Fibroblast of lung (primary cell): ENCODE data around the gene SETBP1. TPM values are rescaled to one million over a fixed set of nuclear protein-coding genes. Genes with fewer than 3 reads are reported as not detected.

ENCODE experiments used
- DNase-seq, 2 donors: peaks; one replicate each; pipeline versions ENCODE4 v3.0.0 to v3.0.0-alpha.2; 2010; ENCODE audit warnings: low read depth in 2 of 2
- H2AFZ ChIP-seq: 2 replicates; pipeline ENCODE4 v1.5.1; 2012; ENCODE audit warnings: low read length, control low read depth, inconsistent platforms
- H3K27ac ChIP-seq: 2 replicates; pipeline ENCODE4 v1.5.1; 2011; ENCODE audit warnings: low read length, control low read depth; ENCODE audit not compliant: insufficient read depth
- H3K27me3 ChIP-seq: 2 replicates; pipeline ENCODE4 v1.5.1; 2011; ENCODE audit warnings: mild to moderate bottlenecking, low read length; ENCODE audit not compliant: control insufficient read depth, insufficient read depth
- H3K36me3 ChIP-seq: 2 replicates; pipeline ENCODE4 v1.5.1; 2011; ENCODE audit warnings: low read length; ENCODE audit not compliant: control insufficient read depth, insufficient read depth
- H3K4me1 ChIP-seq: 2 replicates; pipeline ENCODE4 v1.5.1; 2011; ENCODE audit warnings: low read length; ENCODE audit not compliant: control insufficient read depth, insufficient read depth; ENCODE audit errors: extremely low read depth
- H3K4me2 ChIP-seq: 2 replicates; pipeline ENCODE4 v1.5.1; 2011; ENCODE audit warnings: low read length, control low read depth; ENCODE audit not compliant: insufficient read depth; ENCODE audit errors: extremely low read depth
- H3K4me3 ChIP-seq, 4 experiments: fragments of 200-600 bp in 1 of 4; sonication (generic) in 1 of 4; replicated peaks in 1 of 4; 2 replicates each; pipeline ENCODE4 v1.5.1; 2011 to 2016; ENCODE audit warnings: low read length in 4 of 4, low read depth in 3 of 4, mild to moderate bottlenecking in 3 of 4, control low read depth in 2 of 4, inconsistent platforms in 1 of 4, mixed read lengths in 1 of 4; ENCODE audit not compliant: insufficient read depth in 1 of 4; ENCODE audit errors: control extremely low read depth in 1 of 4
- H3K79me2 ChIP-seq: 2 replicates; pipeline ENCODE4 v1.5.1; 2012; ENCODE audit warnings: mild to moderate bottlenecking, low read length, inconsistent platforms; ENCODE audit not compliant: control insufficient read depth, insufficient read depth
- H3K9ac ChIP-seq: 2 replicates; pipeline ENCODE4 v1.5.1; 2011; ENCODE audit warnings: mild to moderate bottlenecking, low read length, control low read depth; ENCODE audit not compliant: insufficient read depth
- H3K9me3 ChIP-seq: 2 replicates; pipeline ENCODE4 v1.5.1; 2012; ENCODE audit warnings: low read depth, low read length; ENCODE audit not compliant: control insufficient read depth, insufficient read depth
- H4K20me1 ChIP-seq: 2 replicates; pipeline ENCODE4 v1.5.1; 2011; ENCODE audit warnings: low read length; ENCODE audit not compliant: control insufficient read depth, insufficient read depth; ENCODE audit errors: extremely low read depth
- CTCF ChIP-seq, 2 donors: IDR thresholded peaks in 1 of 2; conservative IDR thresholded peaks in 1 of 2; 1 replicate in 1 of 2; 2 replicates in 1 of 2; pipeline ENCODE4 v1.5.1; 2011 to 2012; ENCODE audit warnings: low read length in 2 of 2, control low read depth in 1 of 2, inconsistent platforms in 1 of 2, low read depth in 1 of 2, mild to moderate bottlenecking in 1 of 2
- EZH2 ChIP-seq: IDR thresholded peaks from 2 replicates; pipeline ENCODE4 v1.5.1; 2012; ENCODE audit warnings: low read length, control low read depth, mild to moderate bottlenecking; ENCODE audit errors: missing control alignments
- polyA plus RNA-seq, 2 donors: library from polyadenylated mRNA; depleted of rRNA in 1 of 2; stranded (reverse) in 1 of 2; unstranded in 1 of 2; fragments of >200 nt; gene quantifications; 2 replicates each; pipeline ENCODE4 v1.2.1, GENCODE V29; 2011 to 2012; ENCODE audit warnings: missing spikeins in 1 of 2
- total RNA-seq: library from RNA; depleted of rRNA; stranded (reverse); fragments of >200 nt; gene quantifications from 2 replicates; pipeline ENCODE4 v1.2.1, GENCODE V29; 2014

Gene SETBP1
- total and polyA plus RNA-seq, 2 donors (not counting 1 experiment from before 2014, with no cell fraction given) = 4.5 to 5.4 TPM

GRCh38 chr18:45050712-45051601 is 370.3 kb downstream of the SETBP1 start:
- no peaks in the 10 kb centered on the region for H3K27me3 ChIP-seq
- H3K9me3 ChIP-seq = no peaks in the 10 kb centered on the region
- H3K4me3 ChIP-seq = no peak overlapping the region
- TF ChIP-seq CTCF (conservative IDR thresholded peaks at IDR 0.05 in 1 of 2, IDR thresholded peaks at IDR 0.05 in 1 of 2; ENCODE audit: low read depth in 1 of 2, low read length in 2 of 2) (no peak), EZH2 (no peak)
- H3K4me2 ChIP-seq = peak overlapping the region; percentile 46
- DNase-seq = peak; percentile 93 to 98
- H3K36me3 ChIP-seq = no peaks in the 10 kb centered on the region
- no peak overlapping the region for H3K9ac ChIP-seq
- H2AFZ ChIP-seq = no peak overlapping the region
- H4K20me1 ChIP-seq = no peaks in the 10 kb centered on the region
- no peaks in the 10 kb centered on the region for H3K79me2 ChIP-seq
- H3K27ac ChIP-seq = no peak overlapping the region
- H3K4me1 ChIP-seq = peaks cover 8% of the 10 kb centered on the region

DNA sequence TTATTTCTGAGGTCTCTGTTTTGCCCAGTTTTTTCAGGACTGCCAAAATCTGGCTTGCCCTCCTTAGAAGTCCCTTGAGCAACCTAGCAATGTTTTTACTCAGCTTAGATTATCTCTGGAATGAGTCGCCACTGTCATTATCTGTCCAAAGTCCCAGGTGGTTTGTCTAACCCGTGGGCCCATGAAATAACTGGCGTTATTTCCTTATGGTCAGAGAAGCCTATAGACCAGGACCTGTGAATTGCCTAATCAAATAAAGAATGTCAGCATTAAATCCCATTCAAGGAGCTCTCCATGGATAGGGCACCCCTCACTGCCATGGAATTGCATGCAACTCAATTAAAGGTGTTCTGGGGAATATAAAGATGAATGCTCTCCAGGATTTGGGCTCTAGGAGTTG is 373.9 kb downstream of the SETBP1 start:
- H4K20me1 ChIP-seq = no peaks in the 10 kb centered on the region
- no peak overlapping the region for H2AFZ ChIP-seq
- H3K4me1 ChIP-seq = peaks cover 10% of the 10 kb centered on the region
- H3K27ac ChIP-seq = no peak overlapping the region
- H3K4me2 ChIP-seq = no peak overlapping the region
- no peaks in the 10 kb centered on the region for H3K9me3 ChIP-seq
- H3K27me3 ChIP-seq = no peaks in the 10 kb centered on the region
- no peak for DNase-seq
- H3K36me3 ChIP-seq = no peaks in the 10 kb centered on the region
- H3K9ac ChIP-seq = no peak overlapping the region
- no peak overlapping the region for H3K4me3 ChIP-seq
- no peaks in the 10 kb centered on the region for H3K79me2 ChIP-seq
- TF ChIP-seq CTCF (conservative IDR thresholded peaks at IDR 0.05 in 1 of 2, IDR thresholded peaks at IDR 0.05 in 1 of 2; ENCODE audit: low read depth in 1 of 2, low read length in 2 of 2) (no peak), EZH2 (no peak)

DNA sequence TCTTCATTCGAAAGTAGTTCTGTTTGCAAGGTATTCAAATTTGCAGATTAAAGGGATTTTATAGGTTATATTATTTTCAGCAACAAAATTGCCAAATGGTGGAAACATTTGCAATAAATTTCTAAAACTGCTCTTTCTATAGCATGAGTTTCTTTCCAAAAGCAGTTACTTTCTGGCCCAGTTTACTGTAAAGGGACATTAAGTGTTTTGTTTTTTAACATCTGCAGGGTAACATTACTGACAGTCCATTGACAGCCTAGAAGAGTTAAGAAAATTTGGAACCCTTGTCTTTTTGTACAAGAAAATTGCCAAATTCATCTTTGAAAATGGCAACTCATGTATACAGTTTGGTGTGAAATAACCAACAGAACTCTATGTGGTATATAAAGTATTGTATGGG is 375.1 kb downstream of the SETBP1 start:
- no peaks in the 10 kb centered on the region for H3K9me3 ChIP-seq
- H3K4me3 ChIP-seq = no peak overlapping the region
- TF ChIP-seq EZH2 = no peak
- no peak for TF ChIP-seq CTCF (conservative IDR thresholded peaks at IDR 0.05 in 1 of 2, IDR thresholded peaks at IDR 0.05 in 1 of 2; ENCODE audit: low read depth in 1 of 2, low read length in 2 of 2)
- no peak overlapping the region for H3K27ac ChIP-seq
- DNase-seq = no peak
- H3K4me2 ChIP-seq = no peak overlapping the region
- peaks cover 7% of the 10 kb centered on the region for H3K4me1 ChIP-seq
- no peak overlapping the region for H2AFZ ChIP-seq
- no peaks in the 10 kb centered on the region for H3K27me3 ChIP-seq
- no peak overlapping the region for H3K9ac ChIP-seq
- no peaks in the 10 kb centered on the region for H4K20me1 ChIP-seq
- no peaks in the 10 kb centered on the region for H3K79me2 ChIP-seq
- no peaks in the 10 kb centered on the region for H3K36me3 ChIP-seq
